ENCODE data around the gene MTCH2.

The MTCH2 gene

GRCh38 chr11:47589118-47589517 lies 53.2 kb downstream of the MTCH2 start:
- DNase-seq, result no peak

GRCh38 chr11:47587723-47588326 lies 54.5 kb downstream of the MTCH2 start:
- no peak for DNase-seq

- no peak for DNase-seq
These were observed 55.2 kb downstream of the MTCH2 start for GRCh38 chr11:47587039-47587716.

DNA sequence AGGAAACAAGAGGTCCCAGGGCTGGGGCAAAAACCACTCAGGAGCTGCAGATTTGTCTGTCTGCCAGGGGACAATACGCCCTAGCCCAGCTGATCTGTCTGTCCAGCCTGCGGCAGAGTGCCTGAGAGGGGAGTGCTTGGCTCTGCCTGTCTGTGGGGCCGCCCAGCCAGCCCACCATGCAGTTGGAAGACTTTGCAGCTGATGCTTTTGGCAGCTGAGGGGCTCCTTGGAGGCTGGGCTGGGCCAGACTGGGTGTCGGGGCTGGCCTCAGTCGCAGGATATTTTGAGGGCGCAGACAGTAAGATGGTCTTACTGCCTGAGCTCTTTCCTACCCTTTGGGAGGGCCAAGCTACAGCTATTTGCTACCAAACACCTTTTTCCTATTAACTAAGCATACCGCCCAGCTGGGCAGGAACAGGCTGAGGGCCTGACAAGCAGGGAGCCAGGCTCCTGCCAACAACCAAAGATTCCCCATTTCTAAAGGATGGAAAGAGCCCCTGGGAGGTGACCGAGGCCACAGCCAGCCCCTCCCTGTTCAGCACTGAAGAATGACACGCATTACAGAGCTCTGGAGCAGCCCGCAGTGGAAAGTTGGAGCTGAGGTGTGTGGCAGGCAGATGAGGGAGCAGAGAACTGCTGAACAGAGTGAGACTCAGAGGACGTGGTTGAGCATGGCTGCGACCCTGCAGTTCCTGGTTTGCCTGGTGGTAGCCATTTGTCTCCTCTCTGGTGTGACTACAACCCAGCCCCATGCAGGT lies 56.1 kb downstream of the MTCH2 start, which contains the start of gene FAM180B:
FAM180B (plus strand) TSS at position 581 of the 758 bp plus-strand sequence; CDS start at position 672, 91 bp downstream.
- DNase-seq, result no peak

GRCh38 chr11:47583844-47584243 lies 58.5 kb downstream of the MTCH2 start:
- no peak for DNase-seq

GRCh38 chr11:47578524-47579494 lies 63.5 kb downstream of the MTCH2 start, which contains the start of the genes KBTBD4 and NDUFS3:
Gene KBTBD4, minus strand, starts transcription at chr11:47578970. Its CDS starts 19 bp downstream, at chr11:47578951.
Gene NDUFS3, plus strand, starts transcription at chr11:47579074. Its CDS starts 18 bp downstream, at chr11:47579092.
- DNase-seq, result peak; percentile 61

DNA sequence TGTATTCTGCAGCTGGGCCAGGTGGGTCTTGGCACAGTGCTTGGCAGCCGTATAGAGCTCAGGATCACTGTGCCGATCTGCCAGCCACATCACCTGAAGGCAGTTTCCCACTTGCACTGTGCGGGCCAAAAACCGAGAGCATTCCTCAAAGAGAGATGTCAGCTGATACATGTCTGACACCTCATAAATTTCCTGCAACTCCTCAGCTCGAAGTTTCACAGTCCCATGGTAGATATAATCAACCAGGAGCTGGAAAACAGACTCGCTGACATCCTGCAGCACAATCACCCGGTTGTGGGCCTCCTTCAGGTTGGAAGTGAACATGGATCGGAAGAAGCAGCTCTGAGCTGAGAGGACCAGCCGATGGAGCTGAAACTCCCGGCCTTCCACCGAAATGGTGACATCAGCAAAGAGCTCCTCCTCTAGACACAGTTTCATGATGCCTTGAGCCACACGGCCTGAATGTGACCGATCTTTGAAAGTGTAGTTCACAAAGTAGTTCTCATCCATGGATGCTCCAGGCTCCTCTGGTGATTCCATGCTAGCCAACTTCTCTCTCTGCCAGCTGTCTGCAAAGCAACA lies 64.8 kb downstream of the MTCH2 start:
- no peak for DNase-seq

GRCh38 chr11:47573321-47573720 lies 69.0 kb downstream of the MTCH2 start:
- no peak for DNase-seq

DNA sequence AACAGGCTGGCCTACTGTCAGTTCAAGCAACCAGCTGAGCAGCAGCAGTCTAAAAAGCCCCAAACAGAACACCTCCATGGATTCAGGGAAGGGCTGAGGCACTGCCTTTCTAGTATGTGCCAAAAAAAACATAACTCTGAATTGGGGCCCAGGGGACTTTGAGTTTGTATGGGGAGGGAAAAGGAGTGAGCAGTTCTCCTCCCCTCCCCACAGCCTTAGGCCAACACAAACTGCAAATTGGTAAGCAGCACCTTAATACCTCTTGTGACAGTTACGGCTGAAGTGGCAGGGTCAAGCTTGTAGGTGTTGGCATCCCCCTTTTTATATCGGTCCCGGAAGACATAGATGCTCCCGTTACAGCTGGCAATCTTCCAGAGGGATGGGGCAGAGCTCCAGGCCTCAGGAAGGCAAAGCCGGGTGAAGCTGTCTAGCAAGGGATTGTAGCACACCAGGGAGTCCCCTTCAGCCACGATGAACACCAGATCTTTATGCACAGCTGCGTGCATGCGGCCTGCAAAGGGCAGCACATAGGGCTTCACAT lies 69.6 kb downstream of the MTCH2 start:
- DNase-seq, result no peak

- no peak for DNase-seq
These were observed 70.5 kb downstream of the MTCH2 start for GRCh38 chr11:47571895-47572294.

GRCh38 chr11:47571357-47571729 lies 71.0 kb downstream of the MTCH2 start:
- DNase-seq, result no peak

GRCh38 chr11:47570651-47571356 lies 71.6 kb downstream of the MTCH2 start:
- no peak for DNase-seq

DNA sequence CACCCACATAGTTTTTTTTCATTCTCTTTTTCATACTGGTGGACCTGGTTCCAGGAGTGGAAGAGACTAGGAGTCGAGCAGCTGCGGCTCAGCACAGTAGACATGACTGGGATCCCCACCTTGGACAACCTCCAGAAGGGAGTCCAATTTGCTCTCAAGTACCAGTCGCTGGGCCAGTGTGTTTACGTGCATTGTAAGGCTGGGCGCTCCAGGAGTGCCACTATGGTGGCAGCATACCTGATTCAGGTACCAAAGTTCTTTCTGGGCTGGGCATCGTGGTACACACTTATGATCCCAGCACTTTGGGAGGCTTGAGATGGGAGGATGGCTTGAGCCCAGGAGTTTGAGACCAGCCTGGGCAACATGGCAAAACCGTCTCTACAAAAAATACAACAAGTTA lies 72.7 kb downstream of the MTCH2 start:
- DNase-seq, result no peak
